Stimulated activated CD8-positive, alpha-beta memory T cell treated with anti-CD3 and anti-CD28 coated beads, Interleukin-7, amount 100 ng/mL, for 4 hours (primary cell): ENCODE data around the gene DHX58.

Source experiments
- DNase-seq, 2 donors: peaks; one replicate each; pipeline ENCODE4 v3.0.0-alpha.2; 2020; ENCODE audit warnings: low read depth in 2 of 2

Gene DHX58

GRCh38 chr17:42110301-42111264 lies 1.9 kb downstream of the DHX58 start:
- DNase-seq = no peak

- DNase-seq = no peak
Observed at GRCh38 chr17:42109086-42109485, 3.4 kb downstream of the DHX58 start.

- DNase-seq = peak; percentile 69 to 88
Observed at GRCh38 chr17:42107597-42108576, 4.6 kb downstream of the DHX58 start.

- no peak for DNase-seq
Observed at GRCh38 chr17:42107124-42107523, 5.4 kb downstream of the DHX58 start.

GRCh38 chr17:42106009-42106408 lies 6.5 kb downstream of the DHX58 start:
- DNase-seq = no peak

- DNase-seq = no peak
Observed at GRCh38 chr17:42104264-42104663, 8.2 kb downstream of the DHX58 start.

- no peak for DNase-seq
Observed at GRCh38 chr17:42103221-42103954, 9.1 kb downstream of the DHX58 start.

GRCh38 chr17:42101513-42102292 lies 10.8 kb downstream of the DHX58 start:
- peak in 1 of 2 donors; percentile 30 for DNase-seq

GRCh38 chr17:42098730-42099399 lies 13.6 kb downstream of the DHX58 start:
- no peak for DNase-seq

- peak in 1 of 2 donors; percentile 27 for DNase-seq
Observed at GRCh38 chr17:42097691-42098631, 14.6 kb downstream of the DHX58 start, which contains the start of gene ZNF385C. ZNF385C (minus strand) TSS chr17:42098473; CDS start chr17:42063056, 35,417 bp downstream.

GRCh38 chr17:42096360-42097111 lies 16.0 kb downstream of the DHX58 start:
- no peak for DNase-seq

- DNase-seq = no peak
Observed at GRCh38 chr17:42094375-42095069, 18.0 kb downstream of the DHX58 start.

GRCh38 chr17:42092939-42093338 lies 19.6 kb downstream of the DHX58 start:
- DNase-seq = no peak

- DNase-seq = no peak
Observed at GRCh38 chr17:42090964-42091790, 21.3 kb downstream of the DHX58 start.

GRCh38 chr17:42088736-42089135 lies 23.8 kb downstream of the DHX58 start:
- no peak for DNase-seq
